Right lobe of liver (tissue), 6 donors: ENCODE results near the gene SHOC2. TPM values are rescaled to one million over a fixed set of nuclear protein-coding genes. Genes with fewer than 3 reads are reported as not detected.

Experiments
- ATAC-seq, 4 donors: fragments of 200-7000 bp; cut with Tn5 transposase; one replicate each; pipeline ENCODE4 v1.9.1; 2020; ENCODE audit warnings: mild to moderate bottlenecking in 4 of 4, moderate library complexity in 4 of 4
- DNase-seq, 3 donors: peaks; one replicate each; pipeline ENCODE4 v3.0.0-alpha.2; 2020
- H3K27ac ChIP-seq, 3 donors: fragments of 200-600 bp; one replicate each; pipeline ENCODE4 v1.8.0; 2022
- H3K27me3 ChIP-seq, 2 donors: fragments of 200-600 bp; one replicate each; pipeline ENCODE4 v1.8.0; 2022
- H3K36me3 ChIP-seq, 4 donors: fragments of 200-600 bp; sonication (generic) in 1 of 4; one replicate each; pipeline versions ENCODE4 v1.5.1 to v1.8.0; 2017 to 2022; ENCODE audit warnings: control low read depth in 1 of 4
- H3K4me1 ChIP-seq, 4 donors: fragments of 200-600 bp; sonication (generic) in 1 of 4; one replicate each; pipeline versions ENCODE4 v1.5.1 to v1.8.0; 2017 to 2022; ENCODE audit warnings: control low read depth in 1 of 4
- H3K4me3 ChIP-seq, 3 donors: fragments of 200-600 bp; one replicate each; pipeline ENCODE4 v1.8.0; 2022
- H3K9me3 ChIP-seq, 4 donors: fragments of 200-600 bp; sonication (generic) in 1 of 4; one replicate each; pipeline versions ENCODE4 v1.5.1 to v1.8.0; 2017 to 2022; ENCODE audit warnings: control low read depth in 1 of 4
- POLR2A ChIP-seq: fragments of 450-650 bp; IDR thresholded peaks from one replicate; pipeline ENCODE4 v1.6.1; 2017; ENCODE audit warnings: antibody characterized with exemption, mild to moderate bottlenecking
- WGBS: methylation state at CpG from one replicate; pipeline ENCODE4 v1.1.6; 2018; ENCODE audit warnings: low coverage, low lambda C conversion rate; ENCODE audit not compliant: insufficient coverage; ENCODE audit errors: missing lambda C conversion rate; 5-methylcytosine and 5-hydroxymethylcytosine counted together
- intact Hi-C, 2 donors: fragments of 100-400 bp; cut with DNase I; formaldehyde crosslinking; loops; one replicate each; pipeline versions ENCODE4 v1.11.2 to v1.14.1; 2022
- total RNA-seq, 6 experiments: library from RNA; depleted of rRNA in 2 of 6; stranded (reverse); fragments of >200 nt in 2 of 6; fragmentation: NEBNext Ultra II Directional in 3 of 6; extraction: Animal tissue kit (Norgen Biotek cat#: 25700) in 3 of 6; gene quantifications; one replicate each; pipeline versions ENCODE4 v1.1.0 to v1.2.4, GENCODE V29; 2016 to 2023
- TF ChIP-seq, protein P1 (sequence below), 4 donors: fragments of 200-600 bp in 3 of 4; fragments of 450-650 bp in 1 of 4; IDR thresholded peaks; one replicate each; pipeline versions ENCODE4 v1.5.1 to v1.8.0; 2016 to 2022; ENCODE audit warnings: antibody characterized with exemption in 4 of 4, mild to moderate bottlenecking in 2 of 4
- donor health status: DM: no; HTN: yes; CAD: no.
- donor health status: DM: no; HTN: no; CAD: no.
- donor health status: DM: no; HTN: no; CAD: no.
- donor health status: DM: no; HTN: yes; CAD: no.
- donor health status: DM: no; HTN: yes; CAD: no.

Gene SHOC2
- total RNA-seq, 6 experiments from 2014 or later = 16.0 to 28.6 (median 22.2) TPM

DNA sequence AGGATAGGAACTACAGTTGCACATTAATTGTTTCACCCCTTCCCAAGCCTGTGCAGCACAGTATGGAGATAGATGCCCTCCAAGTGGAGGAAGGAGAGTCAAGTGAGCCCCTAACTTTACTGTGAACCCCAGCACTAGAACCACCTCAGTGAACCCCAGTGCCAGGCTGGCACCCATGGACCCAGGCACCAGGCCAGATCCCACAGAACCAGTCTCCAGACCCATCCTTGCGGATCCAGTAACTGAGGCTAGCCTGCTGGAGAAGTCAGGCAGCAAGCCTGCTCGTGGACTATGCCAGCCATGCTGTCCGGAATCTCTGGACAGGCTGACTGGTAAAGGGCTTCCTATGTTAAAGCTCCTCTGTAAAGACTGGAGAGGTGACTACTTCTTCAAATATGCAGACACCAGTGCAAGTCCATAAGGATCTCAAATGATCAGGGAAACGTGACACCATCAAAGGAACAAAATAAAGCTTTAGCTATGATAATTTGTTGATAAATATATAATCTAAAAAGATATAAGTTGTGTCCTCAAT is 27.7 kb downstream of the SHOC2 start:
- peak in 1 of 4 donors; percentile 11 for ATAC-seq
- H3K4me1 ChIP-seq = peaks cover 0 to 3% (median 0%) of the 10 kb centered on the region in 4 donors
- H3K36me3 ChIP-seq = no peaks in the 10 kb centered on the region
- H3K9me3 ChIP-seq = no peaks in the 10 kb centered on the region
- 67% methylated on average over 3 of the region's 4 CpGs for WGBS
- no peak overlapping the region for H3K27ac ChIP-seq
- no peak for DNase-seq
- H3K27me3 ChIP-seq = no peaks in the 10 kb centered on the region
- TF ChIP-seq, protein P1, sequence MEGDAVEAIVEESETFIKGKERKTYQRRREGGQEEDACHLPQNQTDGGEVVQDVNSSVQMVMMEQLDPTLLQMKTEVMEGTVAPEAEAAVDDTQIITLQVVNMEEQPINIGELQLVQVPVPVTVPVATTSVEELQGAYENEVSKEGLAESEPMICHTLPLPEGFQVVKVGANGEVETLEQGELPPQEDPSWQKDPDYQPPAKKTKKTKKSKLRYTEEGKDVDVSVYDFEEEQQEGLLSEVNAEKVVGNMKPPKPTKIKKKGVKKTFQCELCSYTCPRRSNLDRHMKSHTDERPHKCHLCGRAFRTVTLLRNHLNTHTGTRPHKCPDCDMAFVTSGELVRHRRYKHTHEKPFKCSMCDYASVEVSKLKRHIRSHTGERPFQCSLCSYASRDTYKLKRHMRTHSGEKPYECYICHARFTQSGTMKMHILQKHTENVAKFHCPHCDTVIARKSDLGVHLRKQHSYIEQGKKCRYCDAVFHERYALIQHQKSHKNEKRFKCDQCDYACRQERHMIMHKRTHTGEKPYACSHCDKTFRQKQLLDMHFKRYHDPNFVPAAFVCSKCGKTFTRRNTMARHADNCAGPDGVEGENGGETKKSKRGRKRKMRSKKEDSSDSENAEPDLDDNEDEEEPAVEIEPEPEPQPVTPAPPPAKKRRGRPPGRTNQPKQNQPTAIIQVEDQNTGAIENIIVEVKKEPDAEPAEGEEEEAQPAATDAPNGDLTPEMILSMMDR (IDR thresholded peaks at IDR 0.05) = no peak
- intact Hi-C loops = no loop called here
- no peak overlapping the region for H3K4me3 ChIP-seq

DNA sequence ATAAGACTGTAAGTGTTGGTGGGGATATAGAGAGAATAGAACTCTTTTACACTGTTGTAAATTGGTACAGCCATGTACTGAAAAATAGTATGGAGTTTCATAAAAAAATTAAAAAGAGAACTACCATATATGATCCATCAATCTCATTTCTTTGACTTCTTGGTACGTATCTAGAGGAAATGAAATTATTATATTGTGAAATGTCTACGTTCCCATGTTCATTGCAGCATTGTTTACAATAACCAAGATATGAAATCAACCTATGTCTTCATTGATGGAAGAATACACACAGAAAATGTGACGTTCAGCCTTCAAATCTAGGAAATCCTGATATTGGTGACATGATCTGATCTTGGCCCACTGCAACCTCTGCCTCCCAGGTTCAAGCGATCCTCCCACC is 32.0 kb downstream of the SHOC2 start:
- Histone ChIP-seq H3K4me1 (peaks cover 0 to 4% (median 0%) of the 10 kb centered on the region in 4 donors), H3K27ac (no peak overlapping the region), H3K27me3 (no peaks in the 10 kb centered on the region), H3K4me3 (no peak overlapping the region), H3K36me3 (no peaks in the 10 kb centered on the region), H3K9me3 (no peaks in the 10 kb centered on the region)
- TF ChIP-seq, protein P1 (IDR thresholded peaks at IDR 0.05) = no peak
- TF ChIP-seq POLR2A = no peak
- intact Hi-C loops = no loop called here
- DNase-seq (no peak), ATAC-seq (no peak)
- 64% methylated on average over 3 of the region's 4 CpGs for WGBS

DNA sequence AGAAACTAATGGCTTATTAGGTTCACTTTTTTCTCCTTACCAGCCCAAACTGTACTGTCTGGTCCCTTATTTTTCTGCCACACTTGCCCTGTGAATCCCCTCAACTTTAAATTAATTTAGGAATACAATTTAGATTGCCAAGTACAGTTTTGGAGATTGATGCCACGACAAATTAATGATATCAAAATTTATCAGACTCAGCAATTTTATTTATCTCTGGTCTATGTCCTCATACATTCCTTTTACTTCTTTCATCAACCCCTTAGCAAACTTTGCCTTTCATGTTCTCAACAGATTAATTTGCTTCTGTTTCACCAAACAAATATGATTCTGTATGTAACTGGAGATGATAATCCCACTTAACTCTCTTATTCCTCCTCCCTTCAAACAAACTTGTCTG is 38.2 kb downstream of the SHOC2 start:
- no peaks in the 10 kb centered on the region for H3K36me3 ChIP-seq
- TF ChIP-seq, protein P1 (IDR thresholded peaks at IDR 0.05) = no peak
- TF ChIP-seq POLR2A = no peak
- H3K27ac ChIP-seq = no peak overlapping the region
- no peaks in the 10 kb centered on the region for H3K9me3 ChIP-seq
- no peak for DNase-seq
- H3K4me1 ChIP-seq = peaks cover 0 to 25% (median 9%) of the 10 kb centered on the region in 4 donors
- WGBS = 35% methylated on average over 1 of the region's 1 CpG
- no peak overlapping the region for H3K4me3 ChIP-seq
- ATAC-seq = no peak
- H3K27me3 ChIP-seq = no peaks in the 10 kb centered on the region
- intact Hi-C loops = no loop called here

DNA sequence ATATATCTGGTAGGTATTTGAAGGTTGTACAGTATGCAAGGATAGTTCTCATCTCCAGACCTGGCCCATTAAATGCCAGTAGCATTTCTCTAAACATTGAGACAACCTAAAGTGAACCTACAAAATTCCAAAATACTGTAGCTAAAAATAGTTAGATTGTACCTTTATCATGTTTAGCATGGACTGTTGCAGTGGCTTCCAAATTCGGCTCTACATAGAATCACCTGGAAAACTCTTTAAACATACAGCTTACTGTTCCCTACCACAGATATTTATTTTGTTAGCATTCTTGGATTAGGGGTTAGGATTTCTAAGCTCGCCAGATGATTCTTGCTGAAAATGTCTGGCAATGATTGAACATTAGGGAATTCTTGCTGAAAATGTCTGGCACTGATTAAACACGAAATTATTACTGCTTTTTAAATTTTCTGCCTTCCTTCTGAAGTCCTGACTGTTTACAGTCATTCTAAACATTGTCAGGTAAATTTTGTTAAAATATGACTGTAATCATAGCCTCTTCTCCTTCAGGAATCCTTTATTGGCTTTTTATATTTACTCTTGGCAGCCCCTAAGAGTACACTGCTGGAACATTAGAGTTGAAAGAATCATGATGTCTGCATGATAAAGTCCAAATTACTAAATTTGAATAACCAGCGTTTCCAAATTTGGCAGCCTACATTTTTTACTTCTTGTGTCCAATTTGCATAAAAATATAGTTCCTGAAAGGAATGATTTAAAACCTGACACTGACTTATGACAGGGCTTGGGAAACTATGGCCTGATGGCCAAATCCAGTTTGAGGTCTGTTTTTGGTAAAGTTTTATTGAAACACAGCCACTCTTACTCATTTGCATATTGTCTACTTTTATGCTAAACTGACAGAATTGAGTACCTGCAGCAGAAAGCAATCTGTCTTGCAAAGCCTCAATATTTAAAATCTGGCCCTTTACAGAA is 40.3 kb downstream of the SHOC2 start:
- Histone ChIP-seq H3K27ac (peak overlapping the region in 2 of 3 donors; percentile 11 to 17), H3K4me1 (peaks cover 0 to 28% (median 13%) of the 10 kb centered on the region in 4 donors), H3K4me3 (no peak overlapping the region), H3K9me3 (no peaks in the 10 kb centered on the region), H3K27me3 (no peaks in the 10 kb centered on the region), H3K36me3 (no peaks in the 10 kb centered on the region)
- DNase-seq (no peak), ATAC-seq (peak; percentile 54 to 63 (median 56))
- intact Hi-C loops = no loop called here
- TF ChIP-seq, protein P1 (IDR thresholded peaks at IDR 0.05) = no peak
- no peak for TF ChIP-seq POLR2A
- WGBS = 20% methylated on average over 4 of the region's 4 CpGs
